ENCODE data around the gene PLAAT4.

DNA sequence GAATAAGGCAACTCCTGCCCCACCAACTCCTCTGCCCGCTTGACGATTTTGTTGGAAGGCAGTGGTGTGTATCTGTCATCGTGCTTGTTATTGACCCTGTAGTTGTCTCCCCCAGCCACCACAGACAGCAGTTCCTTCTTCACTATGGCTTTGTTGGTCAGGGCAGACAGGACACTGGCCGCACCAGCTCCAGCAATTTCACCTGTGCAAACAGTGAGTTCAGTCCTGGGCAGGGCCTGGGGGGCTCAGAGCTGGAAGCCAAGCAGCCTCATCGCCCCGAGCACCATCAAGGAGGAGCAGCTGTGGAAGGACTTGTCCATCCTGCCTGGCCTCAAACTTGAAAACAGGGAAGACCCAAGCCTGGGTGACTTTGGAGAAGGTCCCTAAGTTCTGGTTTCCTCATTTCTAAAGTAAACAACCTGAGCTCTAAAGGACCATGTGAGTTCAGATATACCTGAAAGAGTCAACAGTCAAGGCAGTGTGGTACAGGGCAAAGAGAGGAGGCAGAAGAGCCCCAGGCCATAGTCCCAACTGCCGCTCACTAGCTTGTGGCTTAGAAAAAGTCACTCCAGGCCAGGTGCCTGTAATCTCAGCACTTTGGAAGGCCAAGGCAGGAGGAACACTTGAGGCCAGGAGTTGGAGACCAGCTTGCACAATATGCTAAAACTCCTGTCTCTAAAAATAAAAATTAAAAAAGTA lies 22.0 kb downstream of the PLAAT4 start:
- TF ChIP-seq POLR2A (IDR thresholded peaks at IDR 0.05) (no peak), CTCF (IDR thresholded peaks at IDR 0.05) (no peak)
